GM18520 (cell line): ENCODE measurements around the gene PTGDR.

Source experiments
- ATAC-seq: cut with Tn5 transposase; IDR thresholded peaks from one replicate; pipeline ENCODE4 v1.9.1; 2021; ENCODE audit not compliant: unreplicated experiment

PTGDR gene

GRCh38 chr14:52267501-52268278 lies at the start of gene PTGDR:
PTGDR (plus strand) TSS chr14:52267698; CDS start chr14:52267815, 117 bp downstream.
- ATAC-seq = no peak

DNA sequence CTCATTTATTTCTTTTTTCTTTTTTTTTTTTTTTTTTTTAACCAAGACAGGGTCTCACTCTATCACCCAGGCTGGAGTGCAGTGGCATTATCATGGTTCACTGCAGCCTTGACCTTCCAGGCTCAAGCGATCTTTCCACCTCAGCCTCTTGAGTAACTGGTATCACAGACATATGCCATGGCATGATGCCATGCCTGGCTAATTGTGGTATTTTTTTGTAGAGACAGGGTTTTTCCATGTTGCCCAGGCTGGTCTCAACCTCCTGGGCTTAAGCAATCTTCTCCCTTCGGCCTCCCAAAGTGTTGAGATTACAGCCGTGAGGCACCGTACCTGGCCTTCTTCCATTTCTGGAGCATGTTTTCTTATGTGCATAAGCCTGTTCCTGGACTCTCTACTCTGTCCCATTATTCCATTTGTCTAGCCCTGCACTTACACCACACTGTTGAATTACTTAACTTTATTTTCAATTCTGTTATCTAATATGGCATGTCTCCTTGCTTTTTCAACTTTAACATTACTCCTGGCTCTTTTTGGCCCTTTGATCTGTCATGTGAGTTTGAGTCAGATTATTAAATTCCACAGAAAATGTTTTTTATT lies 47.9 kb upstream of the PTGDR start:
- no peak for ATAC-seq

DNA sequence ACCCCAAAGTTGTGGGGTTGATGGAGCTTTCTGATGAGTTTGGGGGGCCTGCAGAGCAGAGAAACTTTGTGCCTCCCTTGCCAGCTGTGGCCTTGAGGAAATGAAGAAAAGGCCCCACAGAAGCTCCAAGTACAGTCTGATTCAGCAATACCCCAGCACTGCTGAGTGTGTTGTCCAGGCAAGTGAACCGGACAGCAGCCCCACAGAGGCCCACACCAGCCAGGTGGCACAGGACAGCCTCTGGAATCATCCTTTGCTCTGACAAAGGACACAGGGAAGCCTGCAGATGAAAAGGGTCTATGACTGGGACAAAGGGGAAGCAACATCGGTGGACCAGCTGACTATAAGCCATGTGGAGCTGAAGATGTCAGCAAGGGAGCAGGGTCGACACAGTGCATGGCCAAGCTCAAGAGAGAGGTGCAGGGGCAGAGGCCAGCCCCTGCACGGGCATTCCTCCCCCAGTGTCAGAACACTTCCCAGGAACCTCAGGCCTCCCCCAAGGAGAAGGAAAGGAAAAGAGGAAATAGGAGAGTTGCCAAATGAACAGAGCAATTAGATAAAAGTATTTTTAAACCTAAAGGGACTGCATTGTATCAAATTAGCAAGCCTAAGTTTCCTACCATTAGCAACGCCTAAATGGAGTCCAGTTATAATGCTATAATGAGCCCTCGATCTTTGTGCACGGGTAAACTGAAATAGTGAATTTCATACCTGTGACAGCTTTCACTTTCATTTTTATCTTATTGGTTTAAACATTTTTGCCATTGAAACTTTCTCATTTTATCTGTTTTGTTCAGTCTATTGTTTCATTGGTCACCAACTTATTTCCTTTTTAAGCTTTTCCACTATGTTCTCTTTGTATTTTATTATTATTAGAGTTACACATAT lies 46.3 kb upstream of the PTGDR start:
- no peak for ATAC-seq

GRCh38 chr14:52222901-52223300 lies 44.6 kb upstream of the PTGDR start:
- no peak for ATAC-seq

- ATAC-seq = no peak
Observed at GRCh38 chr14:52227619-52228222, 39.8 kb upstream of the PTGDR start.

- ATAC-seq = no peak
Observed at GRCh38 chr14:52233693-52234092, 33.8 kb upstream of the PTGDR start.

GRCh38 chr14:52235434-52235833 lies 32.1 kb upstream of the PTGDR start:
- ATAC-seq = no peak

DNA sequence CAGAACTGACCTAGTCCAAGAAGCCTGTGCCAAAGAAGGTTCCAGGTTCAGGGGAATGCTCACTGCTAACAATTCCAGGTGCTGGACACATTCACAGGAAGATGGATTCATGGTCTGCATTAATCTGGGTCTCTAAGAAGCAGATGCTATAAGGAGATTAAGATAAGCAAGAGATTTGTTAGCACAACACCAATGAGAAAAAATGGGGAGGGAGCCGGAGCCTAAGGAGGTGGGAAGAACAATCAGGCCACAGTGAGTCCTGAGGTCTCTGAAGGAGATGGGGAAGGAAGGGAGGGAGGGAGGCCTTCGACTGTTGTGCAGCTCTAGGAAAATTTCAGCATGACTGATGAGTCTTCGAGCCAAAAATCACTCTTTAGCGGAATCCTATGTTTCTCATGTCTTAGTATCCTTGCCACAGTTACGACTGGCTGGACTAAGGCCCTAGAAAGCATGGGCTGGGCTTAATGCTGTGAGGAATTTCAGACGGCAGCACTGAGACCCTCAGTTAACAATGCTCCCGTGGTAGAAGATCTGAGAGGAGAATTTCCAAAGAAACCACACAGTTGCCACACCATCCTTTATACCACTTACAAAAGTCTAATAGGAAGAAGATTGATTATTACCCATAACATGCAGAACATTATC lies 31.5 kb upstream of the PTGDR start:
- no peak for ATAC-seq

GRCh38 chr14:52238682-52239081 lies 28.8 kb upstream of the PTGDR start:
- ATAC-seq = no peak

- no peak for ATAC-seq
Observed at GRCh38 chr14:52240623-52241022, 26.9 kb upstream of the PTGDR start.

- ATAC-seq = no peak
Observed at GRCh38 chr14:52241087-52241793, 26.3 kb upstream of the PTGDR start.

DNA sequence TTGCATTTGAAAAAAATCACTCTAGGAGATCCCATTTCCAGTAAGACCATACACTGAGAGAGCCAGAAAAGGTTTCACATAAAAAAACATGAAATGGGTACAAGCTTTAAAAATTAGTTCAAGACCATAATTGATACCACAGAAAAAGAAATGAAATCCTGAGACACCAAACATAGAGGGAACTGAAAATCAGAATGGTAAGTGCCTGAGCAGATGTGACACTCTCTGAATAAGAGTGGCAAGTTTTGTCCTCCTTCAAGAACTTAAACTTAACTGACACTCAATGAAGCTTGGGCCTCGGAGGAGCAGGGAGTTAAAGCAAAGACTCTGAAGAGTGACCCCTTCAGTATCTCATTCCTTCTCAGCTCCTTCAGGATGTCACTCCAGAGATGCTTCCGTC lies 23.2 kb upstream of the PTGDR start:
- ATAC-seq = peak; percentile 57

- ATAC-seq = no peak
Observed at GRCh38 chr14:52244997-52245396, 22.5 kb upstream of the PTGDR start.

DNA sequence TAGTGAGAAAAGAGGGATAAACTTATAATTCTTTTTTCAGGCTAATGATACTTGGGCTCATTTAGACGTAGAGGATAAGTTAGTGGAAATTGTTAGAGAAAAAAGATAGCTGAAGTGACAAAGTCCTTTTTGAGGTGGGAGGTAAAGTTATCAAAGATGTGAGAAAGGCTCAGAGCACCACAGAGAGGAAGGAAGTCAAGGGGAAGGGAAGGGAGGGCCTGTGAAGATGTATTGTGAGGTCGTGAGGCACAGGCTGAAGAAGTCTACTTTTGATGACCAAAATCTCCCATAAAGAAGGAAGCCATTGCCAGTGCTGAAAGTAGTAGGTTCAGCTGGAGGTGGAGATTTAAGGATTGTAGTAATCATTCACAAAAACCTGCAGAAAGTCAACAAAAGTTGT lies 19.4 kb upstream of the PTGDR start:
- no peak for ATAC-seq

DNA sequence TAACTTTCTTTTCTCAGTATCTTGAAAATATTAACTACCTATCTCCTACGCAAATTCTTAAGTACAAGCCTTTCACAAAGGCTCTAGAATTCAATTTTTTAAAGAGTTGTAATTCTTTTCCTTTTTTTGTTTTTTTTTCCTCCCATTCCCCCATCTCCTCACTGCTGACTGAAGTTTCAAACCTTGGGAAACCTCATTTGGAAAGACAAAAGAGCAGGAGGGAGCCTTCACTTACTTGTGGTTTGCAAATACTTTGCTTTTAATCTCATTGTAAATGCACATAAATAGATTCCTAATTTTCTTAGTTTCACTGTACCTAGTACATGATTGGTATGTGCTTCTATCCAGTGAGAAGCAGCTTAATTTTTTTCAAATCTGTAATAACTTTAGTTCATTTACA lies 15.8 kb upstream of the PTGDR start:
- no peak for ATAC-seq

DNA sequence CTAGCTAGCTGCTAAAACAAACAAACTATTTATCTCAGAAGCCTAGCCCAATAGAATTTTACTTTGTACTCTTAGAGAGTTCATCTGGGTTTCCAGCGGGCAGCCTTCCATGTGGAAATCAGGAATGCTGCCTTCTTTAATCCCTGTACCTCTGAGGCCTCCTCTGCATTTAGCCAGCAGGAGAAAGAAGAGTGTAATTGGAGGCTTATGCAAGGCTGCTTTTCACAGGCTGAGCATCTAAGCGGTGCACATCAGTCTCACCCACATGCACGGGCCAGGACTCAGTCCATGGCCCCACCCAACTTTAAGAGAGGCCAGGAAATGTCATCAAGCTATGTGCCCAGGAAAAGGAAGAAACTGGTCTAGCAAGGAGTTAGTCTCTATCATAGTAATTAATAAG lies 14.0 kb upstream of the PTGDR start:
- ATAC-seq = no peak

DNA sequence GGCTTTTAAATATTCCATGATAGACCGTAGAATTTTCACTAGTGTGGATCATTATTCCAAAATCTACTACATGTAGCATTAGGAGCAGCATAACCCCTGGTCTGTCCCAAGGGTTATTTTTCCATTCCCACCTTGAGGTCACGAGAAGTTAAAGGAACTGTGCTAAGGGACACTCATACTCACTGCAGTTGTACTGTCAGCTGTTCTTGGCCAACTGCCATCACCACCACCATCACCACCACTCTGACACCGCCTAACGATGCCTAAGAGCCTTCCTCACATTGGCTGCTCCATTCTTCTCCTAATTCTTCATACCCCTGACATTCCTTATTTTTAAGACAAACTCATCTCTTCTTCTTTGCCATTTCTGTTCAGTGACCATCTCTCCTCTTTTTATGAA lies 13.4 kb upstream of the PTGDR start:
- no peak for ATAC-seq

DNA sequence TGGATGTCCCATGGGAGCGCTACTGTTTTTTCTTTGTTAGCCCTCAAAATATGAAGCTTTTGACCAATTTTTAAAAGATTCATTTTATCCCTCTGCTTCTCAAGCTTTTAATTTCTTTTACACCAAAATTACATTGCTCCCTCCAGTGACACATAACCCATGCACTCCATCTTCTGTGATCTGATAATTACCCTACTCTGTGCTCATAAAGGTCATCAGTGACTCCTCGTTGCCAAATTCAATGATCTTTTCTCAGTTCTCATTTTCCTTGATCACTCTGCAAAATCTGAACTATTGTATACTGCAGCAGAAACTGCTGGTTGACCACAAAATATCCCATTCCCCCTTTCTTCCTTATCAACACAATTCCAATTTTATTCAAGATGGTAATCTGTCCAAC lies 8.7 kb upstream of the PTGDR start:
- ATAC-seq = no peak

- no peak for ATAC-seq
Observed at GRCh38 chr14:52259434-52259833, 8.1 kb upstream of the PTGDR start.

DNA sequence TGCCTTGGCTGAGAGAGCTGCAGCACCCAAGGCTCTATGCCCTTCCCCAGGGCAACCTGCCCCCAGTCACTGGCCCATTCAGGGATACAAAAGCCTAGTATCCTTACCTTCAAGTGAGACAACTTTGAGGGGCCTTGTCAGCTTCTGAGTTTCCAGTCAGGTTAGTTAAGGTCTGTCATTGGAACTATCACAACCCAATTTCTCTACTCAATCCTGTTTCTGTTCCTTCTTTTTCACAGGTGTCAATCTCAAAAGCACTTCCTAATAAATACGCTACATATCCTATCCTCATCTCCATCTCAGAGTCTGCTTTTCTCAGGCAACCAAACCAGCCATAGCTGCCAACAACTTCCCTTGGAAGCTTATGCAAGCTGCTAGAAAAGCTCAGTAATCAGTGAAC lies 4.9 kb upstream of the PTGDR start:
- ATAC-seq = no peak
